Effector memory CD8-positive, alpha-beta T cell (primary cell): ENCODE data around the gene SMAD7.
A peak's percentile ranks its signal among the peaks of the same experiment; 100 is the strongest.

Source experiments
- ATAC-seq: fragments of 150-1000 bp; cut with Tn5 transposase; replicated peaks from 2 replicates; pipeline ENCODE4 v1.10.0; 2021; ENCODE audit warnings: mild to moderate bottlenecking, moderate library complexity
- DNase-seq, 3 experiments: peaks; one replicate each; pipeline ENCODE4 v3.0.0; 2021
- H3K27ac Mint-ChIP-seq, 2 donors: one replicate each; pipeline ENCODE4 v1.8.0; 2022; ENCODE audit warnings: mild to moderate bottlenecking in 2 of 2, mixed read lengths in 2 of 2, moderate library complexity in 2 of 2
- H3K27me3 Mint-ChIP-seq, 2 donors: one replicate each; pipeline ENCODE4 v1.8.0; 2022; ENCODE audit warnings: mixed read lengths in 2 of 2
- H3K36me3 Mint-ChIP-seq: one replicate; pipeline ENCODE4 v1.8.0; 2022; ENCODE audit warnings: mild to moderate bottlenecking, moderate library complexity, mixed read lengths; ENCODE audit not compliant: insufficient read depth
- H3K4me1 Mint-ChIP-seq, 2 donors: one replicate each; pipeline ENCODE4 v1.8.0; 2022; ENCODE audit warnings: low read depth in 2 of 2, mixed read lengths in 2 of 2
- H3K4me3 Mint-ChIP-seq, 2 donors: one replicate each; pipeline ENCODE4 v1.8.0; 2022; ENCODE audit warnings: mild to moderate bottlenecking in 2 of 2, mixed read lengths in 2 of 2, moderate library complexity in 2 of 2
- H3K9me3 Mint-ChIP-seq, 2 donors: one replicate each; pipeline ENCODE4 v1.8.0; 2022; ENCODE audit warnings: mixed read lengths in 2 of 2

The SMAD7 gene

DNA sequence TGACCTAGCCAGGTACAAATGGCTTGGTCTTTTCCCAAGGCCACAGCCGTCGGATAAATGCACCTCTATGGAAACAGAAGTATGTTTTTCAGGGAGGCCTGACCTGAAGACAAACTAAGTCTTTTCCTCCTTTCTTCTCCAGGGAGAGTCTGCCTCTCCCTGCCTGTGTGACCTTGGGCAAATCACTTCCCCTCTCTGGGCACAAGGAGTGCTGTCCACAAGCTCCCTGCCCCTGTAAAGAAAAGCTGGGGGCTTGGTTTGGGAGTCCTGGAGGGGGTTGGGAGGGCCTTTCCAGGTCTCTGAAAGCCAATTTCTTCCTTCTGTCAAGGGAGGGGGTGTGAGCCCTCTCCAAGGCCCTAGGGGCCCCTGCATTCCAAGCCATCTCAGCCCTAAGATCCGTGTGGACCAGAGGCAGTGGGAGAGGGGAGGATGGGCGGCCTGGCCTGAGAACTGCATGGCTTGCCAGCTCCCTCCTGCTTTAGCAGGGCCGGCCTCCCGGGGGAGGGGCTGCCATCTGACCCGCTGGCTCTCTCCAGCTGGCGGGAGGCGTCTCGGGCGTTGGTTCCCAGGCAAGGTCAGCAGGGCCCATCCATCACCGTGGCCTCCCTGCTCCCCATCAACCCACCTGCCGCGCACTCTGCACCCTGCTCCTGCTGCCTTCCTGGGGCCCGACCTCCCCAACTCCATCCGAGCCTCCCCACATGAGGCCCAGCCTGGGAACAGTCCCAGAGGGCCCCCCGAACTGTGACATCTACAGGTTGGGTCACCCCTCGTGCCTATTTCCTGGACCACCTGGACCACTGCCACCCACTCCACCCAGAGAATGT is 61.4 kb downstream of the SMAD7 start:
- no peaks in the 10 kb centered on the region for H3K9me3 Mint-ChIP-seq
- peaks cover 3% of the 10 kb centered on the region for H3K36me3 Mint-ChIP-seq
- no peaks in the 10 kb centered on the region for H3K27me3 Mint-ChIP-seq
- H3K4me3 Mint-ChIP-seq, result no peak overlapping the region
- DNase-seq (no peak), ATAC-seq (no peak)
- peaks cover 0 to 6% of the 10 kb centered on the region in 2 donors for H3K4me1 Mint-ChIP-seq
- H3K27ac Mint-ChIP-seq, result peak overlapping the region in 1 of 2 donors; percentile 59

DNA sequence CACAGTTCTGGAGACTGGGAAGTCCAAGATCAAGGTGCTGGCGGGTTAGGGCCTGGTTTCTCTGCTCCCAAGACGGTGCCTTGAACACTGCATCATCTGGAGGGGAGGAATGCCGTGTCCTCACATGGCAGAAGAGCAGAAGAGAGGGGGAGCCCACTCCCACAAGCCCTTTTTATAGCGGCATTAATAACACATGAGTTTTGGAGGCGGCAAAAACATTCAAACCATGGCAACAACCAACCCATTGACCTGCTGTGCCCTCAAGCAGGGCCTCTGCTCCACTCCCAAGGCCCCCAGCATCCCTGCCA is 62.0 kb downstream of the SMAD7 start:
- Mint-ChIP-seq H3K4me1 (peaks cover 0 to 6% of the 10 kb centered on the region in 2 donors), H3K27ac (no peak overlapping the region), H3K4me3 (peak overlapping the region in 1 of 2 donors; percentile 18), H3K27me3 (no peaks in the 10 kb centered on the region), H3K36me3 (peaks cover 3% of the 10 kb centered on the region), H3K9me3 (no peaks in the 10 kb centered on the region)
- no peak for ATAC-seq
- no peak for DNase-seq

DNA sequence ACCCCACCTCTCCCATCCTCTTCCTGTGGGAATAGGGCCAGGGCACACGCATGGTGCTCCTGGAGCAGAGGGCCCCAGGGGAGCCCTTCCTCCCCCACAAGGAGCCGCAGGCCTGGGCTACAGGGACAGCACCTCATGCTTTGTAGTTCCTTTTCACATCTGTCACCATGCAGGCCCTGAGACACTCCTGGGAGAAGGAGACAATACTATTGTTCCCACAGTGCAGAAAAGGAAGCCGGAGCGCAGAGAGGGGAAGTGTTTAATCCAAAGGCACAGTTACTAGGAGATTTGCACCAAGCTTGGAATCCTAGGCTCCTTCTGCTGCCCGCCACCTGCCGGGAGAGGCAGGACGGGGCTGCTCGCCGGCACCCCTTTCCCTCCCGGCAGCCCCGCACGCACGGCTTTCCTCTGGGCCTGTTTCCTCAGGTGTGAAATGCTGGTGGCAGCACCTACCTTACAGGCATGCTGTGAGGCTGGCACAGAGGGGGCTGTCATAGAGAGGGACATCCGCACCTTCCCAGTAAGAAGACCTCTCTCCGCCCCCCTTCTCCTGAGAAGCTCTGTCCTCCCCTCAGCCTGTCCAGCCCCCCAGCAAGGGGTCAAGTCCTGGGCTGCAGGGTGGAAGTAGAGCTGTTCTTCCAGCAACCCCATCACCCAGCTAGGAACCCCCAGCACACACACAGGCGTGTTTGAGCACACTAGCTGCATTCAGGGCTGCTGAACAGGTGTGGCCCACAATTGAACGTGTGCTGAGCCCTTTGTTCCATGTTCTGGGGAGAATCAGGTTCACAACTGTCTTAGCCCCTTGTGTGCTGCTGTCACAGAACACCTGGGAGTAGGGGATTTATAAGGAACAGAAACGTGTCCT is 62.6 kb downstream of the SMAD7 start:
- H3K4me1 Mint-ChIP-seq, result peaks cover 0 to 6% of the 10 kb centered on the region in 2 donors
- ATAC-seq (no peak), DNase-seq (no peak)
- peaks cover 3% of the 10 kb centered on the region for H3K36me3 Mint-ChIP-seq
- no peaks in the 10 kb centered on the region for H3K27me3 Mint-ChIP-seq
- H3K9me3 Mint-ChIP-seq, result no peaks in the 10 kb centered on the region
- peak overlapping the region in 1 of 2 donors; percentile 59 for H3K27ac Mint-ChIP-seq
- peak overlapping the region in 1 of 2 donors; percentile 18 for H3K4me3 Mint-ChIP-seq

DNA sequence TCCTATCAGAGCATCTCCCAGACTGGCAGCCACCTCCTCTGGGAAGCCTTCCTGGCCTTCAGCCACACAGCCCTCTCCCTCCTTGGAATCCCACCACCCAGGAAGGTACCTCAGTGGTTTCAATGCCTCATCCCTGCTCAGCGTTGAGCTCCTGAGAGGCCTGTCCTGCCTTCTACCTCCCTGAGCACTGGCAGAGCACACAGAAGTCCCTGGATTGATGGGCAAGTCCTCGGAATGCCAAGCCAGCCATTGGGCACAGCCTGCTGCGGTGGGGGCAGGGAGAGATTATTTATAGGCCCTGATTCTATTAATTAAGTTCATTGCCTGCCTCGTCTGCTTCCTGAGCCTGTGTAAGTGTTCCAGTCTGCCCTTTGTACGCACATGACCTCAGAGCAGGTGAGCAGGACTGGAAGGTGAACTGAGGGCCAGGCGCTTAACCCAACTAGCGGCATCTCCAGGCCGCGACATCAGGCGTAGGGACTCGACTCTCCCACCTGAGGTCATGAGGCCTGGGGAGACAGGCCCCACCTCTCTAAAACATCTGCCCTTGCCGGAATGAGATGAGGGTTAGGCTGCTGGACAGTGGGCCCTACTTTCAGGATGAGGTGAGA is 63.4 kb downstream of the SMAD7 start:
- Mint-ChIP-seq H3K27me3 (no peaks in the 10 kb centered on the region), H3K9me3 (no peaks in the 10 kb centered on the region), H3K27ac (peak overlapping the region in 1 of 2 donors; percentile 59), H3K4me1 (peaks cover 6 to 8% of the 10 kb centered on the region in 2 donors), H3K4me3 (no peak overlapping the region), H3K36me3 (peaks cover 3% of the 10 kb centered on the region)
- ATAC-seq (no peak), DNase-seq (no peak)

DNA sequence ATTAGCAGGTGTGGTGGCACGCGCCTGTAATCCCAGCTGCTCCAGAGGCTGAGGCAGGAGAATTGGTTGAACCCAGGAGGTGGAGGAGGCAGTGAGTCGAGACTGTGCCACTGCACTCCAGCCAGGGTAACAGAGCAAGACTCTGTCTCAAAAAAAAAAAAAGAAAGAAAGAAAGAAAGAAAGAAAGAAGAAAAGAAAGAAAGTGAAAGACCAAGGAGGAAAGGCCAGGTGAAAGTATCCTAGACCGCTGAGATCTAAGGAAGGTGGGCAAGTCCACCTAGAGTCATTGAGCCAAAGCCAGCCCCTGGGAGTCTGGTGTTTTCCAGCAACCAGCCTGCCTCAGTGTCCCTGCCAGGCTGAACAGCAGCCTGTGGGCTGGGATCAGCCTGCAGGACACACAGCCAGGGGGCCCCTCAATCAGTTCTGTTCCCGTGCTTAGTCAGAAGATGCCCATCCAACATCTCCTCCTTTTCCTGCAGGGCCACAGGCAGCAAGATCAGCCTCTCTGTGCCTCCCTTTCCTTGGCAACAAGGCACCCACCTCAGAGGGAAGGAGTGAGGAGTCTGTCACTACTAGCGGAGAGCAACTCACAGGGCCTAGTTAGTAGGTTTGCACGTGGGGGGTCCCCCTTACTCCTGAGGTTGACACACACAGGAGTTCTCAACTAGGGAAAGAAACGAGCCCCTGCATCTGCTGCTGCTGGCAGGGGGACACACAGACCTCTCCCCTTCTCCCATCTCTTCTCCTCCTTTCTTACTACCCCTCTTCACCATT is 64.1 kb downstream of the SMAD7 start:
- DNase-seq (no peak), ATAC-seq (no peak)
- Mint-ChIP-seq H3K4me1 (peaks cover 7 to 8% of the 10 kb centered on the region in 2 donors), H3K27ac (no peak overlapping the region), H3K27me3 (no peaks in the 10 kb centered on the region), H3K9me3 (no peaks in the 10 kb centered on the region), H3K4me3 (no peak overlapping the region), H3K36me3 (peaks cover 3% of the 10 kb centered on the region)

DNA sequence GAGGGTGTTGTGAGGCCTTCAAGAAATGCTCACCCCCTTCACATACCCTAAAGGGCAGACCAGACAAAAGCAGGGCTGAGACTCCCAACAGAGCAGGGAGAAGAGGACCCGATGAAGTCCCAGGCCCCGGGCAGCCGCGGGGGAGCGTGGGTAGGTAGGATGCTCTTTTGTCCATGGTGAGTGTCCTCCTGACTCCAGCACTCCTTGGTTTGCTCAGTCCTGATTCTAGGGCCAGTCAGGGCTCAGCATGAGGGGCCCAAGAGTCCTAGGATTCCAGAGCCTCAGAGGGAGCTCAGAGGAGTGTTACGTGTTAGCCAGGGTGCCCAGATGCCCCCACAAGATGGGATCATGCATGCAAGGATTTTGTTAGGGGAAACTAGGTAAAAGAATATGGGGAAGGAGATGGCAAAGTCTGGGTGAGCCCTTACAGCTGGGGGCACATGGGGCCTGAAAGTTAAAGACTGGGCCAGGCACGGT is 64.8 kb downstream of the SMAD7 start:
- Mint-ChIP-seq H3K27ac (peak overlapping the region in 1 of 2 donors; percentile 15), H3K9me3 (no peaks in the 10 kb centered on the region), H3K4me1 (peaks cover 7 to 8% of the 10 kb centered on the region in 2 donors), H3K4me3 (no peak overlapping the region), H3K27me3 (no peaks in the 10 kb centered on the region), H3K36me3 (peaks cover 3% of the 10 kb centered on the region)
- no peak for DNase-seq
- no peak for ATAC-seq

DNA sequence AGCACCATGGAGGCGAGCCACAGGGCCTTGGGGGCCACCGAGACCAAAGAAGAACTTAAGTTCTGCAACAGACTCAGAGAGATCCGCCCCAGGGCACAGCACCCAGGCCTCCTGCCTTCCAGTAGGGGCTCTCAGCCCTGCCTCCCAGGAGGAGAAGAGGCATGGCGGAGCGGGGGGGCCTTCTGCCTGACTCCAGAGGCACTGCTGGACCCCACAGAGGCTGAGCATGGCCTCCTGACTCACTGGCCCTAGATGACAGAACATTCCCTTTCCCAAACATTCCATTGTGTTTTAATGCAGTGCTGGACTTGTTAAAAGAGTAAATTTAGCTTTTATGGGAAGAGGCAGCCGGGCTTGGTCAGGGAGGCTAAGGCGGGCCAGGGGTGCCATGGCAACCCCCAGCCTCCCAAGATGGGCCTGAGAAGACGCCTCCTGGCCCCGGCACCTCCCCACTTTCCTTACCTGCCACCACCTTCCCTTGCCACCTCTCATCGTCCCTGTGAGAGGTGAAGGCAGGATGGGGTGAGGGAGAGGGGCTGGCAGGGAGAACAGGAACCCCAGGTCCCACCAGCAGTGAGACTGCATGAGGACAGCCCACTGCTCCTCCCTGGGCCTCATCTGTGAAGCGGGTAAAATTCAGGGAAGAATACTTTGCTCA is 65.4 kb downstream of the SMAD7 start:
- Mint-ChIP-seq H3K27ac (peak overlapping the region in 1 of 2 donors; percentile 15), H3K27me3 (no peaks in the 10 kb centered on the region), H3K36me3 (peaks cover 3% of the 10 kb centered on the region), H3K9me3 (no peaks in the 10 kb centered on the region), H3K4me1 (peaks cover 11 to 12% of the 10 kb centered on the region in 2 donors), H3K4me3 (no peak overlapping the region)
- DNase-seq (no peak), ATAC-seq (no peak)

DNA sequence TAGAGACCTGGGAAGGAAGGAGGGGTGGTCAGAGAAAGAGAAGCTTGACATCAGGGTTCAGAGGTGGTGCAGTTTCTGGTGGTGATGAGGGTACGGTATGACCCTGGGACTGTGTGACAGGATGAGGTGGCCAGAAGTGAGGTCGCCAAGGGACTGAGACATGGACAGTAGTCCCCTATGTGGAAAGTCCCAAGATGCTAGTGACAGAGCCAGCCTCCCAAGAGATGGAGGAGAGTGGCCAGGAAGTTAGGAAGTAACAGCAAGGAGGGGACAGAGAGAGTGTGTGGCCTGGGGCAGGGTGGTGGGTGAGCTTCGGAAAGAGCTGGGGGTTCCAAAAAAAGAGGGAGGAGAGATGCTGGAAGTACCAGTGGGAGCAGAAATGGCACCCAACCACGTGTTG is 66.0 kb downstream of the SMAD7 start:
- DNase-seq, result no peak
- Mint-ChIP-seq H3K27ac (peak overlapping the region in 1 of 2 donors; percentile 15), H3K27me3 (no peaks in the 10 kb centered on the region), H3K4me3 (no peak overlapping the region), H3K9me3 (no peaks in the 10 kb centered on the region), H3K4me1 (peaks cover 16 to 18% of the 10 kb centered on the region in 2 donors), H3K36me3 (no peaks in the 10 kb centered on the region)
- no peak for ATAC-seq

DNA sequence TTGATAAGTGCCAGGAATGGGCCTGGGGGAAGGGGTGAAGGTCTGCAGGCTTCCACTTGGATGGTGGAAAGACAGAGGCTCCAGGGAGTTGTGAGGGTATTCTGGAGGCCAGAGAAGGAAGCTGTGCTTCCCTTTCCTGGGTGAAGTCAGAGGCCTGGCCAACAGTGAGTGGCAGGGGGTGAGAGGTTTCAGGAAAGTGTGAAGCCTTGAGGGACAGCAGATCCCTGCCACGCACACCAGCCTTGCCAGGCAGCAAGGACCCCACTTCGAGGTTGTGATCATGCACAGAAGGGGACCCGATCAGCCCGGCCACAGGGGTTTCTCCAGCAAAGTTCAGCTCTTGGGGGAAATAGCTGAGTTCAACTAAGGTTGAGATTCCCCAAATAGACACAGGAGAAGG is 66.5 kb downstream of the SMAD7 start:
- ATAC-seq (no peak), DNase-seq (no peak)
- Mint-ChIP-seq H3K4me3 (no peak overlapping the region), H3K27me3 (no peaks in the 10 kb centered on the region), H3K36me3 (no peaks in the 10 kb centered on the region), H3K4me1 (peaks cover 14 to 18% of the 10 kb centered on the region in 2 donors), H3K9me3 (no peaks in the 10 kb centered on the region), H3K27ac (peak overlapping the region in 1 of 2 donors; percentile 15)

DNA sequence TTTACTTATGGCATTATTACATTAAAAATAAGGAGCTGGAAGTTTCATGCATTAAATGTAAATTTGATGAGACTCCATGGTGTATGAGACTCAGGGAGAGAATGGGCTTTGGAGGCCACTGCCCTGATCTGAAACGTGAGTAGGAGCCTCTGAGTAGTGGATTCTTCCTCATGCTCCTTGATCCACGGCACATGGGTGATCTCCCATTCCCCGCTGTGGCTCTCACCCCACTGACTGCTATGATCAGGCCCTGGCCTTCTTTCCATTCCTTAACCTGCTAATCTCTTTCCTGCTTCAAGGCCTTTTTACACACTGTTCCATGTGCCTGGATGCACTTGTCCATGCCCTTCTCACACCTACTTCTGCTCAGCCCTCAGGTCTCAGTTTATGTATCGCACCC is 68.4 kb downstream of the SMAD7 start:
- no peaks in the 10 kb centered on the region for H3K27me3 Mint-ChIP-seq
- no peaks in the 10 kb centered on the region for H3K9me3 Mint-ChIP-seq
- DNase-seq (no peak), ATAC-seq (no peak)
- peak overlapping the region in 1 of 2 donors; percentile 0 for H3K27ac Mint-ChIP-seq
- H3K36me3 Mint-ChIP-seq, result no peaks in the 10 kb centered on the region
- H3K4me1 Mint-ChIP-seq, result peaks cover 18 to 19% of the 10 kb centered on the region in 2 donors
- no peak overlapping the region for H3K4me3 Mint-ChIP-seq

DNA sequence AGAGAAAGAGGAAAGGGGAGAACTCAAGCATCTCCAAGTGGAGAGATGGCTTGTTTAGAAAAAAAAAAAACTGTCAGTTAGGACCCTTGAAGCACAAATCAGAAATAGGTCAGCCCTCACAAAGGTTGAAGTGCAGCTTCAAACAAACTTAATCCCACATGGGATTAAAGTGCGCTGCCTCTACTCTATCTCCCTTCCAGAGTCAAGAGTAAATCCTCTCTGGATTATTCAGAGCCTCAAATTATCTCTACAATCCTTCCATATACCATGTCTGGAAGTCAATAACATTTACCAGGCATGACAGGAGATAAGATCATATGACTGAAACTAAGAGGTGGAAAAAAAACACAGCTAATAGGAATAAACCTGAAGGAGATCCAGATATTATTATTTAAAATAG is 69.8 kb downstream of the SMAD7 start:
- ATAC-seq (no peak), DNase-seq (no peak)
- Mint-ChIP-seq H3K36me3 (no peaks in the 10 kb centered on the region), H3K4me3 (no peak overlapping the region), H3K9me3 (no peaks in the 10 kb centered on the region), H3K27ac (peak overlapping the region; percentile 33 to 63), H3K27me3 (no peaks in the 10 kb centered on the region), H3K4me1 (peaks cover 17 to 18% of the 10 kb centered on the region in 2 donors)

DNA sequence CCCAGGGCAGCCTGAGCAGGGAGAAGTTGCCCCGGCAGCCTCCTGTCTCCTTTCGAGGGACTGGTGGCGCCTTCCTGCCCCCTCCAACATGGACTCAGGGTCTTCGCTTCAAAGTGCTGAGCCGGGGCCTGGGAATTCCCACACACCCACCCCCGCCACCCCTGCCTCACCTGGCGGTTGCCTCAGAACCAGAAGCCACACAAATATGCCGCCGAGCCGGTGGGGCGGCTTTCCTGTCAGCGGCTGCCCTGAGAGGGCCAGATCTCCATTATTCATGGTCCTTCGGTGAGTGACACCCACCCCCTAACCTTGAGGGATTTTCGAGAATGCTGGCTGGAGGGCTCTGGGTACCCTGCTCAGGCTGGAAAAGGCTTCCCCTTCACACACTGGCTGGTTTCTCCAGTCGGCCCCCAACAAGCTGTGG is 71.7 kb downstream of the SMAD7 start:
- Mint-ChIP-seq H3K27me3 (no peaks in the 10 kb centered on the region), H3K4me3 (no peak overlapping the region), H3K36me3 (no peaks in the 10 kb centered on the region), H3K9me3 (no peaks in the 10 kb centered on the region), H3K27ac (no peak overlapping the region), H3K4me1 (peaks cover 18 to 19% of the 10 kb centered on the region in 2 donors)
- DNase-seq (no peak), ATAC-seq (no peak)
